HFFc6 (cell line): ENCODE results near the gene GSG1L2. TPM values are rescaled to one million over a fixed set of nuclear protein-coding genes. Genes with fewer than 3 reads are reported as not detected.

Experiments
- DNase-seq: peaks from one replicate; pipeline ENCODE4 v3.0.0-alpha.2; 2018
- H3K27ac Mint-ChIP-seq: 2 replicates; pipeline ENCODE4 v1.8.0; 2020; ENCODE audit warnings: mild to moderate bottlenecking, mixed read lengths
- H3K27me3 Mint-ChIP-seq: 2 replicates; pipeline ENCODE4 v1.8.0; 2021; ENCODE audit warnings: mild to moderate bottlenecking, moderate library complexity, mixed read lengths; ENCODE audit not compliant: insufficient read depth
- H3K36me3 Mint-ChIP-seq: 2 replicates; pipeline ENCODE4 v1.8.0; 2021; ENCODE audit warnings: low read depth, mixed read lengths
- H3K4me1 Mint-ChIP-seq: 2 replicates; pipeline ENCODE4 v1.8.0; 2020; ENCODE audit warnings: low read depth, mixed read lengths
- H3K4me3 Mint-ChIP-seq: 2 replicates; pipeline ENCODE4 v1.8.0; 2020; ENCODE audit warnings: mild to moderate bottlenecking, moderate library complexity, mixed read lengths
- H3K9me3 Mint-ChIP-seq: 2 replicates; pipeline ENCODE4 v1.8.0; 2020; ENCODE audit warnings: mild to moderate bottlenecking, mixed read lengths
- CTCF ChIP-seq: fragments of 200-600 bp; sonication (generic); IDR thresholded peaks from 2 replicates; pipeline ENCODE4 v1.5.0; 2021; ENCODE audit warnings: antibody characterized with exemption, mild to moderate bottlenecking
- total RNA-seq, 6 experiments: library from RNA; stranded (reverse); fragmentation: NEBNext Ultra II Directional; extraction: Animal tissue kit (Norgen Biotek cat#: 25700); gene quantifications; 2 replicates in 1 of 6; 3 replicates in 5 of 6; pipeline ENCODE4 v1.2.3, GENCODE V29; 2021

GSG1L2 gene
- total RNA-seq, 6 experiments from 2014 or later: not detected

- peaks cover 5% of the 10 kb centered on the region; the same call in 1 of the 2 replicates for H3K36me3 Mint-ChIP-seq
- TF ChIP-seq CTCF: no peak
- H3K27me3 Mint-ChIP-seq: peaks cover 6% of the 10 kb centered on the region; the same call in 1 of the 2 replicates
- H3K9me3 Mint-ChIP-seq: peaks cover 9% of the 10 kb centered on the region; the same call in 1 of the 2 replicates
- no peaks in the 10 kb centered on the region for H3K4me1 Mint-ChIP-seq
- no peak overlapping the region for H3K27ac Mint-ChIP-seq
- DNase-seq: no peak
- no peak overlapping the region for H3K4me3 Mint-ChIP-seq
Observed at GRCh38 chr17:9824797-9825338, 3.0 kb upstream of the GSG1L2 start.

GRCh38 chr17:9824094-9824493, 2.2 kb upstream of the GSG1L2 start:
- peaks cover 4% of the 10 kb centered on the region; the same call in 1 of the 2 replicates for H3K27me3 Mint-ChIP-seq
- no peaks in the 10 kb centered on the region for H3K4me1 Mint-ChIP-seq
- TF ChIP-seq CTCF: peak; percentile 18; the same call in 1 of the 2 replicates
- no peak overlapping the region for H3K4me3 Mint-ChIP-seq
- peaks cover 5% of the 10 kb centered on the region; the same call in 1 of the 2 replicates for H3K36me3 Mint-ChIP-seq
- no peak for DNase-seq
- H3K27ac Mint-ChIP-seq: no peak overlapping the region
- H3K9me3 Mint-ChIP-seq: peaks cover 12% of the 10 kb centered on the region; the same call in 1 of the 2 replicates

GRCh38 chr17:9820448-9820847, 1.4 kb downstream of the GSG1L2 start:
- peaks cover 24% of the 10 kb centered on the region; the same call in 1 of the 2 replicates for H3K9me3 Mint-ChIP-seq
- peaks cover 4% of the 10 kb centered on the region; the same call in 1 of the 2 replicates for H3K27me3 Mint-ChIP-seq
- no peak for TF ChIP-seq CTCF
- no peak overlapping the region for H3K27ac Mint-ChIP-seq
- no peak for DNase-seq
- no peaks in the 10 kb centered on the region for H3K4me1 Mint-ChIP-seq
- peaks cover 11% of the 10 kb centered on the region; the same call in 1 of the 2 replicates for H3K36me3 Mint-ChIP-seq
- no peak overlapping the region for H3K4me3 Mint-ChIP-seq

- Mint-ChIP-seq H3K36me3 (peaks cover 11% of the 10 kb centered on the region; the same call in 1 of the 2 replicates), H3K4me3 (no peak overlapping the region), H3K27ac (no peak overlapping the region), H3K9me3 (peaks cover 24% of the 10 kb centered on the region; the same call in 1 of the 2 replicates), H3K4me1 (no peaks in the 10 kb centered on the region), H3K27me3 (peaks cover 5% of the 10 kb centered on the region; the same call in 1 of the 2 replicates)
- DNase-seq: no peak
- no peak for TF ChIP-seq CTCF
Observed at GRCh38 chr17:9818760-9819159, 3.1 kb downstream of the GSG1L2 start.

GRCh38 chr17:9817086-9817485, 4.8 kb downstream of the GSG1L2 start:
- Mint-ChIP-seq H3K4me3 (no peak overlapping the region), H3K27ac (no peak overlapping the region), H3K4me1 (no peaks in the 10 kb centered on the region), H3K9me3 (peaks cover 19% of the 10 kb centered on the region; the same call in 1 of the 2 replicates), H3K27me3 (peaks cover 4% of the 10 kb centered on the region; the same call in 1 of the 2 replicates), H3K36me3 (peaks cover 6% of the 10 kb centered on the region; the same call in 1 of the 2 replicates)
- TF ChIP-seq CTCF: no peak
- peak; percentile 43 for DNase-seq
